Suprapubic skin (tissue), 3 donors: Measurements from ENCODE around the gene RGS17.

Experiments
- CTCF ChIP-seq, 2 donors: fragments of 200-600 bp in 1 of 2; fragments of 450-650 bp in 1 of 2; sonication (generic) in 1 of 2; IDR thresholded peaks; one replicate each; pipeline ENCODE4 v1.5.1; 2016 to 2019; ENCODE audit warnings: antibody characterized with exemption in 2 of 2, mild to moderate bottlenecking in 1 of 2, moderate library complexity in 1 of 2
- POLR2A ChIP-seq, 2 donors: fragments of 450-650 bp; IDR thresholded peaks; one replicate each; pipeline ENCODE4 v1.6.1; 2017; ENCODE audit warnings: antibody characterized with exemption in 2 of 2, mild to moderate bottlenecking in 2 of 2, moderate library complexity in 2 of 2

- TF ChIP-seq POLR2A (IDR thresholded peaks at IDR 0.05): no peak
- TF ChIP-seq CTCF (IDR thresholded peaks at IDR 0.05): no peak
Observed at GRCh38 chr6:153096031-153096430, 35.1 kb downstream of the RGS17 start.
